ENCODE data around the gene DAPP1. TPM values are rescaled to one million over a fixed set of nuclear protein-coding genes. Genes with fewer than 3 reads are reported as not detected.

The DAPP1 gene
- total RNA-seq, 6 experiments from 2014 or later = 0.12 to 1.5 (median 0.73) TPM

- intact Hi-C loops (cut with DNase I) = no loop called here
- no peaks in the 10 kb centered on the region for H3K27me3 ChIP-seq
- H3K36me3 ChIP-seq = peaks cover 0 to 22% (median 7%) of the 10 kb centered on the region in 4 donors
- no peak overlapping the region for H3K4me3 ChIP-seq
- ATAC-seq (no peak), DNase-seq (no peak)
- TF ChIP-seq POLR2A (IDR thresholded peaks at IDR 0.05) (no peak), CTCF (IDR thresholded peaks at IDR 0.05) (no peak)
- H3K9me3 ChIP-seq = no peaks in the 10 kb centered on the region
- H3K27ac ChIP-seq = no peak overlapping the region
- no peaks in the 10 kb centered on the region for H3K4me1 ChIP-seq
Measured at GRCh38 chr4:99875071-99875470, 58.4 kb downstream of the DAPP1 start.

- 96% methylated on average over 3 of the region's 3 CpGs for WGBS (ENCODE audit: insufficient coverage, low coverage, low lambda C conversion rate, missing lambda C conversion rate)
- Histone ChIP-seq H3K4me1 (no peaks in the 10 kb centered on the region), H3K4me3 (no peak overlapping the region), H3K36me3 (peaks cover 0 to 41% (median 19%) of the 10 kb centered on the region in 4 donors), H3K27ac (no peak overlapping the region), H3K27me3 (no peaks in the 10 kb centered on the region), H3K9me3 (no peaks in the 10 kb centered on the region)
- no peak for DNase-seq
- intact Hi-C loops (cut with DNase I) = no loop called here
- no peak for TF ChIP-seq POLR2A (IDR thresholded peaks at IDR 0.05)
- TF ChIP-seq CTCF (IDR thresholded peaks at IDR 0.05) = no peak
- no peak for ATAC-seq
Measured at GRCh38 chr4:99876946-99877345, 60.3 kb downstream of the DAPP1 start.

GRCh38 chr4:99878604-99879003 is 62.0 kb downstream of the DAPP1 start:
- Histone ChIP-seq H3K27ac (no peak overlapping the region), H3K4me1 (no peaks in the 10 kb centered on the region), H3K4me3 (no peak overlapping the region), H3K36me3 (peaks cover 0 to 56% (median 19%) of the 10 kb centered on the region in 4 donors), H3K9me3 (no peaks in the 10 kb centered on the region), H3K27me3 (no peaks in the 10 kb centered on the region)
- no peak for DNase-seq
- TF ChIP-seq CTCF (IDR thresholded peaks at IDR 0.05) = no peak
- no peak for TF ChIP-seq POLR2A (IDR thresholded peaks at IDR 0.05)
- intact Hi-C loops (cut with DNase I) = no loop called here
- no peak for ATAC-seq

DNA sequence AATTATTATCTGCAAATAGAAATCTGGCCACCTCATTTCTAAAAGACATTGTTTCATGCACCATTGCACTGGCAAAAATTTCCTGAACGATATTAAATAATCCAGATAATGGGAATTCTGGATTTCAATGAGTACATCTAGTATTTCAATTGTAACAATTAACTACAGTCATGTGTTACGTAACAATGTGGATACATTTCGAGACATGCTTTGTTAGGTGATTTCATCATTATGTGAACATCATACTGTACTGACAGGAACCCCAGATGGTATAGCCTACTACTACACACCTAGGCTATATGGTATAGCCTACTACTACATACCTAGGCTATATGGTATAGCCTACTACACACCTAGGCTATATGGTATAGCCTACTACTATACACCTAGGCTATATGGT is 62.8 kb downstream of the DAPP1 start:
- DNase-seq (no peak), ATAC-seq (no peak)
- H3K27ac ChIP-seq = no peak overlapping the region
- H3K4me1 ChIP-seq = no peaks in the 10 kb centered on the region
- no peaks in the 10 kb centered on the region for H3K27me3 ChIP-seq
- H3K9me3 ChIP-seq = no peaks in the 10 kb centered on the region
- intact Hi-C loops (cut with DNase I) = no loop called here
- no peak overlapping the region for H3K4me3 ChIP-seq
- H3K36me3 ChIP-seq = peaks cover 0 to 61% (median 22%) of the 10 kb centered on the region in 4 donors
- TF ChIP-seq POLR2A (IDR thresholded peaks at IDR 0.05) (no peak), CTCF (IDR thresholded peaks at IDR 0.05) (no peak)
- 74% methylated on average over 3 of the region's 3 CpGs for WGBS (ENCODE audit: insufficient coverage, low coverage, low lambda C conversion rate, missing lambda C conversion rate)

GRCh38 chr4:99885063-99885664 is 68.5 kb downstream of the DAPP1 start:
- H3K36me3 ChIP-seq = peaks cover 0 to 61% (median 17%) of the 10 kb centered on the region in 4 donors
- TF ChIP-seq CTCF (IDR thresholded peaks at IDR 0.05) (peak; percentile 40 to 52 (median 46)), POLR2A (IDR thresholded peaks at IDR 0.05) (no peak)
- ATAC-seq (peak in 2 of 4 donors; percentile 36 to 41), DNase-seq (no peak)
- no peak overlapping the region for H3K4me3 ChIP-seq
- 68% methylated on average over 2 of the region's 2 CpGs for WGBS (ENCODE audit: insufficient coverage, low coverage, low lambda C conversion rate, missing lambda C conversion rate)
- no peaks in the 10 kb centered on the region for H3K4me1 ChIP-seq
- no peak overlapping the region for H3K27ac ChIP-seq
- no peaks in the 10 kb centered on the region for H3K27me3 ChIP-seq
- intact Hi-C loops (cut with DNase I) = no loop called here
- no peaks in the 10 kb centered on the region for H3K9me3 ChIP-seq

All from right lobe of liver (tissue), 6 donors.